GM19025 (cell line): Measurements from ENCODE around the gene DDX49.

ENCODE experiments used
- ATAC-seq: cut with Tn5 transposase; IDR thresholded peaks from one replicate; pipeline ENCODE4 v1.9.1; 2021; ENCODE audit warnings: mild to moderate bottlenecking, low read depth, moderate library complexity; ENCODE audit not compliant: unreplicated experiment

DDX49 gene

DNA sequence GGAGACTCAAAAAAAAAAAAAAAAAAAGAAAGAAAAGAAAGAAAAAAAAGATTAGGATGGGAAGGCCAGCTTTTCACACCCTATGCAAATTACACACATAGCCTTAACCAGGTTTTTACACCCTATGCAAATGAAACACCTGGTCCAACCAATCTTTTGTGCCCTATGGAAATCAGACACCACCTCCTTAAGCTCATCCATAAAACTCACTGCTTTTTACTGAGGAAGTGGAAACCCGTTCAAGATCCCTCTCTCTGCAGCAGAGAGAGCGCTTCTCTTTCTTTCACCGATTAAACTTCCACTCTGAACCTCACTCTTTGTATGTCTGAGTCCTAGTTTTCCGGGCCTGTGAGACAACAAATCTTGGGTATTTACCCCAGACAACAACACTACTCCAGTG is 46.8 kb downstream of the DDX49 start:
- no peak for ATAC-seq

DNA sequence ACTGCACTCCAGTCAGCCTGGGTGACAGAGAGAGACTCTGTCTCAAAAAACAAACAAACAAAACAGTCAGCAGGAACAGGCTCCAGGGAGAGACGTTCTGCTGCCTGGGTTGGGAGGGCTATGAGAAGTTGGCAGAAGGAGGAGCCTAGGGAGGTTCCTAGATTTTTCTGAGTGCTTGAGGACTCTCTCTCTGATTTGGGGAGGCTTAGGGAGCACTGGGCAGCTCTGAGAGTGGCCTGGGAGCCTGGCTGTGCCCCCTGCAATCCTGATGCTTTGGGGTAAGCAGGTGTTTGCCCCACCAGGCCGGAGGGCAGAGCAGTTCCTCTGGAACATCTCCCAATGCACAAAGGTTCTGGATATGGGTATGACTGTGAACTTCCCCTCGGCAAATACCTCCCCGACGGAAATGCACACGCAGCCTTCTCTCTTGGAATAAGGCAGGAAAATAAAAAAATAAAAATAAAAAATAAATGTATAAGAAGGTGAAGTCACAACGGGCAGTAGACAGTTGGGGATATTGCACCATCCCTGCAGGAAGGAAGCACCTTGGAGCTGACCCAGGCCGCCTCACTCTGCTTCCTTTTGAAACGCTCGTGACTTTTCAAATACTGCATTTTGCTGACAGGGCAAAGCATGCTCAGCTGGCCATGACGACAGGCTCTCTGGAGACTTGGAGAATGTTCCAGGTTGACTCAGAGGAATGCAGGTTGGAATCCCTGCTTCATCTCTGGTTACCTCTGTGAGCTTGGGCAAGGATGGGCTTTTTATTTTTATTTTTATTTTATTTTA is 48.0 kb downstream of the DDX49 start:
- no peak for ATAC-seq

DNA sequence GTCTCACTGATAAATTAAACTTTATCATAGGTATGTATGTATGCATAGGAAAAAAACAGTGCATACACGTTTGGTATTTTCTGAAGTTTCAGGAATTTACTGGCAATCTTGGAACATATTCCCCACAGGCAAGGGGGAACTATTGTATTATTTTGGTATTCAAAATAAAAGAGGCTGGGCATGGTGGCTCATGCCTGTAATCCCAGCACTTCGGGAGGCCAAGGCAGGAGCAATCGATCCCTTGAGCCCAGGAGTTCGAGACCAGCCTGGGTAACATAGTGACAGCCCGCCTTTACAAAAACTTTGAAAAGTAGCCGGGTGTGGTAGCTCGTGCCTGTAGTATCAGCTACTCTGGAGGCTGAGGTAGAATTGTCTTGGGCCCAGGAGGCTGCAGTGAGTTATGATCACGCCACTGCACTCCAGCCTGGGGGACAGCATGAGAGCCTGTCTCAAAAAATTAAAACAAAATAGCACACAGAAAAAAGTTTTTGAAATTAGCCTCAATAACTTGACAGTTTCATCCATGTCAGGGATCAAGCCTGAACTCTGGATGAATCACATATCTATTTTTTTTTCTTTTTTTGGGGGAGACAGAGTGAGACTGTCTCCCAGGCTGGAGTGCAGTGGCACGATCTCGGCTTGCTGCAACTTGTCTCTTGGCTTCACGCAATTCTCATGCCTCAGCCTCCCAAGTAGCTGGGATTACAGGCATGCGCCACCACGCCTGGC is 50.6 kb downstream of the DDX49 start:
- ATAC-seq = no peak

DNA sequence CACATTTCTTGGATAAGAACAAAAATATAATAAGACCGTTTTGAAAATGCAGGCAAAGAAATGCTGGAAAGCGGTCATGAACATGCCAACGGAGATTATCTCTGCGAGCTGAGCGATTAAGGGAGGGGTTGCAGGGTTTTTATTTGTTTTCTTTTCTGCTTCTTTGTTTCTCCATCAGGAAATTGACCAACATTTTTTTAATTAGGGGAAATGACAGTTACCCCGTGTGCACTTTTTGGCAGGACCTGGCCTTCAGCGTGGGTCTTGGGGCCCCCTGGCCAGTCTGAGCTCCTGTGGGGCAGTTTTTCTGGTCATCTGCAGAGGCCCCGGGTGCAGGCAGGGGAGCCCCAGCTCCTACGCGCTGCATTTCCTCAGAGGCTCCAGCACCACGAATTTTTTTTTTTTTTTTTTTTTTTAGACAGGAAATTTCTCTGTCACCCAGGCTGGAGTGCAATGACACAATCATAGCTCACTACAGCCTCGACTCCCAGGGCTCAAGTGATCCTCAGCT is 52.8 kb downstream of the DDX49 start:
- no peak for ATAC-seq

DNA sequence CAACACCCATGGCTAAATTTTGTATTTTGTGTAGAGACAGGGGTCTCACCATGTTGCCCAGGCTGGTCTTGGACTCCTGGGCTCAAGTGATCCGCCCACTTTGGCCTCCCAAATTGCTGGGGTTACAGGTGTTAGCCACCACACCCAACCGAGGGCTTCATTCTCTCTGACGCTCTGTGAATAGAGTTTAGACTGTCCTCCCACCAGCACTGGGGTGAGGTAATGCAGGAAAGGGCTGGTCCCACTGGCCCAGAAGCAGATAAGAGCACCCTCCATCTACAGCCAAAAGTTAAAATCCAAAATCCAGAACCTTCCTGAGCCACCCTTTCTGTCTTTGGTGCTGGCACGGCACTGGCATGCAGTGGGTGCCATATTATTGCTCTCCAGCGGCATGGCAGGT is 53.3 kb downstream of the DDX49 start:
- no peak for ATAC-seq

DNA sequence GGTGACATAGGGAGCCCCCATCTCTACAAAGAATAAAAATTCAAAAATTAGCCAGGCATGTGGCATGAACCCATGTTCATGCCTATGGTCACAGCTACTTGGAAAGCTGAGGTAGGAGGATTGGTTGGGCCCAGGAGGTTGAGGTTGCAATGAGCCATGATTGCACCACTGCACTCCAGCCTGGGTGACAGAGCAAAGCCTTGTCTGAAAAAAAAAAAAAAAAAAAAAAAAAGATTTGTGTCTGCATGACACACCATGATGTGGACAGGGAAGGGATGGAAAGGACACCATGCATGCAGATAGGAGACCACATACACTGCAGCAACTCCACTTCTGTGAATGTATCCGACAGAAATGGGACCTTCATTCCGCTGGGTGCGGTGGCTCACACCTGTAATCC is 55.5 kb downstream of the DDX49 start:
- no peak for ATAC-seq

DNA sequence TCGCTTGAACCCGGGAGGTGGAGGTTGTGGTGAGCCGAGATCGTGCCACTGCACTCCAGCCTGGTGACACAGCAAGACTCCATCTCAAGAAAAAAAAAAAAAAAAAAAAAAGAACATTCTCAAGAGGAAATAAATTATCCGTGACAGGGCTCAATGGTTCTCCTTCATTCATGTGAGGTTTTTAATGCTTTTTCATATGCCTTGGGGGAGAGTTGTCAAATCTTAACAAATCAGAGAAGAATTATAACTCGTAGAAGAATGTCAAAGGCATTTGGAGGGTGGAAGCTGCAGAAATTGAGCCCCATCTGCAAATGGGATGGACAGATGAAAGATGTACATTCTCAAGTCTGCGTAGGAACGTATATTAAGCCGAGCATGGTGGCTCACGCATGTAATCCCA is 56.4 kb downstream of the DDX49 start:
- no peak for ATAC-seq
